Osteoblast (primary cell): ENCODE results near the gene PLCL2. TPM values are rescaled to one million over a fixed set of nuclear protein-coding genes. Genes with fewer than 3 reads are reported as not detected.

Experiments
- DNase-seq: peaks from one replicate; pipeline ENCODE4 v3.0.0; 2011; ENCODE audit warnings: low spot score, mixed read lengths; ENCODE audit not compliant: insufficient read length; ENCODE audit errors: missing footprints
- H2AFZ ChIP-seq: 2 replicates; pipeline ENCODE4 v1.6.0; 2011; ENCODE audit warnings: mild to moderate bottlenecking, low read length
- H3K27ac ChIP-seq: 2 replicates; pipeline ENCODE4 v1.5.1; 2011; ENCODE audit warnings: mild to moderate bottlenecking, low read depth, low read length, moderate library complexity
- H3K27me3 ChIP-seq: 2 replicates; pipeline ENCODE4 v1.6.0; 2012; ENCODE audit warnings: mild to moderate bottlenecking, control low read depth, inconsistent platforms, low read length, moderate library complexity; ENCODE audit not compliant: insufficient read depth
- H3K36me3 ChIP-seq: 2 replicates; pipeline ENCODE4 v1.5.1; 2011; ENCODE audit warnings: mild to moderate bottlenecking, low read length, control low read depth, moderate library complexity; ENCODE audit not compliant: insufficient read depth
- H3K4me1 ChIP-seq: 2 replicates; pipeline ENCODE4 v1.5.1; 2011; ENCODE audit warnings: mild to moderate bottlenecking, low read length, control low read depth, moderate library complexity; ENCODE audit not compliant: insufficient read depth
- H3K4me2 ChIP-seq: 2 replicates; pipeline ENCODE4 v1.6.0; 2011; ENCODE audit warnings: mild to moderate bottlenecking, low read length; ENCODE audit not compliant: insufficient read depth
- H3K4me3 ChIP-seq: fragments of 200-600 bp; sonication (generic); 3 replicates; pipeline ENCODE4 v1.5.1; 2012; ENCODE audit warnings: mild to moderate bottlenecking, low read length, inconsistent platforms; ENCODE audit not compliant: insufficient read depth
- H3K79me2 ChIP-seq: 2 replicates; pipeline ENCODE4 v1.6.0; 2012; ENCODE audit warnings: mild to moderate bottlenecking, low read length, control low read depth, inconsistent platforms; ENCODE audit not compliant: insufficient read depth
- H3K9me3 ChIP-seq: 2 replicates; pipeline ENCODE4 v1.5.1; 2011; ENCODE audit warnings: low read depth, low read length, control low read depth
- H4K20me1 ChIP-seq: 2 replicates; pipeline ENCODE4 v1.6.0; 2012; ENCODE audit warnings: mild to moderate bottlenecking, low read length, control low read depth; ENCODE audit not compliant: insufficient read depth
- CTCF ChIP-seq: IDR thresholded peaks from 2 replicates; pipeline ENCODE4 v1.5.1; 2011; ENCODE audit warnings: mild to moderate bottlenecking, low read depth, low read length, moderate library complexity; ENCODE audit errors: extremely low read depth
- total RNA-seq: library from RNA; depleted of rRNA; stranded (reverse); fragments of >200 nt; gene quantifications from 2 replicates; pipeline ENCODE4 v1.2.3, GENCODE V29; 2012

PLCL2 gene
- total RNA-seq, 1 donor: 5.1 TPM

GRCh38 chr3:16913264-16913580 lies 28.5 kb downstream of the PLCL2 start:
- Histone ChIP-seq H3K27me3 (no peaks in the 10 kb centered on the region), H3K36me3 (no peaks in the 10 kb centered on the region), H2AFZ (no peak overlapping the region), H3K4me1 (peaks cover 16% of the 10 kb centered on the region), H3K27ac (no peak overlapping the region), H3K4me3 (no peak overlapping the region), H3K4me2 (no peak overlapping the region), H3K9me3 (no peaks in the 10 kb centered on the region), H3K79me2 (no peaks in the 10 kb centered on the region), H4K20me1 (no peaks in the 10 kb centered on the region)
- DNase-seq: no peak
- TF ChIP-seq CTCF: no peak

GRCh38 chr3:16916840-16917239 lies 32.1 kb downstream of the PLCL2 start:
- peaks cover 16% of the 10 kb centered on the region for H3K4me1 ChIP-seq
- no peak for DNase-seq
- H3K27me3 ChIP-seq: no peaks in the 10 kb centered on the region
- no peak overlapping the region for H3K4me2 ChIP-seq
- no peak overlapping the region for H3K4me3 ChIP-seq
- no peaks in the 10 kb centered on the region for H3K36me3 ChIP-seq
- H3K27ac ChIP-seq: peak overlapping the region; percentile 42
- no peaks in the 10 kb centered on the region for H4K20me1 ChIP-seq
- H3K79me2 ChIP-seq: no peaks in the 10 kb centered on the region
- H3K9me3 ChIP-seq: no peaks in the 10 kb centered on the region
- H2AFZ ChIP-seq: no peak overlapping the region
- TF ChIP-seq CTCF: no peak

- Histone ChIP-seq H3K27me3 (no peaks in the 10 kb centered on the region), H3K4me1 (peaks cover 16% of the 10 kb centered on the region), H3K4me2 (peak overlapping the region; percentile 49), H3K4me3 (no peak overlapping the region), H2AFZ (no peak overlapping the region), H3K79me2 (no peaks in the 10 kb centered on the region), H3K36me3 (no peaks in the 10 kb centered on the region), H3K27ac (peak overlapping the region; percentile 42), H4K20me1 (no peaks in the 10 kb centered on the region), H3K9me3 (no peaks in the 10 kb centered on the region)
- TF ChIP-seq CTCF: no peak
- DNase-seq: no peak
These were observed 32.6 kb downstream of the PLCL2 start for GRCh38 chr3:16917256-16917935.

GRCh38 chr3:16917980-16918682 lies 33.4 kb downstream of the PLCL2 start:
- Histone ChIP-seq H3K36me3 (no peaks in the 10 kb centered on the region), H3K4me1 (peaks cover 16% of the 10 kb centered on the region), H3K4me2 (peak overlapping the region; percentile 49), H3K27ac (no peak overlapping the region), H3K9me3 (no peaks in the 10 kb centered on the region), H3K79me2 (no peaks in the 10 kb centered on the region), H4K20me1 (no peaks in the 10 kb centered on the region), H3K27me3 (no peaks in the 10 kb centered on the region), H2AFZ (no peak overlapping the region), H3K4me3 (no peak overlapping the region)
- no peak for TF ChIP-seq CTCF
- no peak for DNase-seq
